Measurements from ENCODE around the gene GAB1. TPM values are rescaled to one million over a fixed set of nuclear protein-coding genes. Genes with fewer than 3 reads are reported as not detected.

GAB1 gene
- total RNA-seq, 3 donors from 2014 or later (not counting 1 experiment from before 2014, with no cell fraction given), result 11.5 to 25.4 (median 11.9) TPM

DNA sequence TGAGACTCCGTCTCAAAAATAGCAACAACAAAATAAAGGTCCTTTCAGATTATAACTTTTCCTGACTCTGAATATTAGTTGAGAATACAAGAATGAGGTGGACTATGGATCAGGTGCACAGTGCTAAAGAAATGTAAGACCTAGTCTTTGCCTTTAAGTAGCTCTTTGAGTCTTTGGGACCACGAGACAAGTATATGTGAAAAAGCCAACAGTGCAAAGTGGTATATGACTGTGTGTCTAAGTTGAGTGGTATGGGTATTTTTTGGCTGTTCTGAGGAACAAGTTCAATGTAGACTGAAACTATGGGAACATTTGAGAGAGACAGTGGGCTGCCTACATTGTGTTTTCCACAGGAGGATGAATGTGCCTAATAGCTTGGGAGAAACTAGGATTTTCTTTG lies 2.8 kb downstream of the GAB1 start:
- 77% methylated on average over 1 of the region's 2 CpGs for WGBS (ENCODE audit: insufficient coverage)

DNA sequence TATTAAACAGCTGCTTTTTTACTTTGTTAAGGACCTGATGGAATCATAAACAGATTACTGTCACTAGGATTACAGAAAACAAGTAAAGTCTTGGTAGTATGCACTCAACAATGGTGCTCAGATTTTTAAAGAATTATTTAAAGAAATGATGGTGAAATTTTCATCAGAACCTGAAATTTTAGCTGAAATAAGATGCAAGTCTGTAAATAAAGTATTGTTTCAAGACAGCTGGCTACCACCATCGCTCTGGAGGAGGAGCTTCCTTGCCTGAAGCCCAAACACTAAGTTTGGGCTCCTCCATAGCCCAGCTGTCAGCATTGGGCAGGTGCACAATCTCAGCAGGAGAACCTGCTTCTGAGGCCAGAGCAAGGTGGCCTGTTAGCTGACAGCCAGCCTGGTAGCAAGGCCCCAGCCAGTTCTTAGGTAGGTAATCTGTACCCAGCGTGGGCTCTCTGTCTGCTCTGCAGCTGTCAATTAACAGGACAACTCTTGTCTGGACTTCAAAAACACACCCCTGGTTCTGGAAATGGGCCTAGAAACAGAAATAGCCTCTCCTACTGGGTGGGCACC lies 4.6 kb downstream of the GAB1 start:
- DNase-seq (no peak), ATAC-seq (no peak)
- no peaks in the 10 kb centered on the region for H3K36me3 Mint-ChIP-seq
- WGBS (ENCODE audit: insufficient coverage), result 95% methylated on average over 2 of the region's 2 CpGs
- no peak overlapping the region for H3K27ac Mint-ChIP-seq
- H3K4me1 Mint-ChIP-seq, result peaks cover 6 to 17% of the 10 kb centered on the region in 2 donors
- TF ChIP-seq, protein P1, sequence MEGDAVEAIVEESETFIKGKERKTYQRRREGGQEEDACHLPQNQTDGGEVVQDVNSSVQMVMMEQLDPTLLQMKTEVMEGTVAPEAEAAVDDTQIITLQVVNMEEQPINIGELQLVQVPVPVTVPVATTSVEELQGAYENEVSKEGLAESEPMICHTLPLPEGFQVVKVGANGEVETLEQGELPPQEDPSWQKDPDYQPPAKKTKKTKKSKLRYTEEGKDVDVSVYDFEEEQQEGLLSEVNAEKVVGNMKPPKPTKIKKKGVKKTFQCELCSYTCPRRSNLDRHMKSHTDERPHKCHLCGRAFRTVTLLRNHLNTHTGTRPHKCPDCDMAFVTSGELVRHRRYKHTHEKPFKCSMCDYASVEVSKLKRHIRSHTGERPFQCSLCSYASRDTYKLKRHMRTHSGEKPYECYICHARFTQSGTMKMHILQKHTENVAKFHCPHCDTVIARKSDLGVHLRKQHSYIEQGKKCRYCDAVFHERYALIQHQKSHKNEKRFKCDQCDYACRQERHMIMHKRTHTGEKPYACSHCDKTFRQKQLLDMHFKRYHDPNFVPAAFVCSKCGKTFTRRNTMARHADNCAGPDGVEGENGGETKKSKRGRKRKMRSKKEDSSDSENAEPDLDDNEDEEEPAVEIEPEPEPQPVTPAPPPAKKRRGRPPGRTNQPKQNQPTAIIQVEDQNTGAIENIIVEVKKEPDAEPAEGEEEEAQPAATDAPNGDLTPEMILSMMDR (IDR thresholded peaks at IDR 0.05), result no peak
- no peaks in the 10 kb centered on the region for H3K27me3 ChIP-seq (ENCODE audit: control insufficient read depth, insufficient read depth, low read length)
- intact Hi-C loops (cut with micrococcal nuclease), result no loop called here
- no peak overlapping the region for H3K4me3 Mint-ChIP-seq
- no peaks in the 10 kb centered on the region for H3K9me3 Mint-ChIP-seq
- no peak overlapping the region for H3K27ac ChIP-seq (ENCODE audit: low read length)
- no peak overlapping the region for H3K4me3 ChIP-seq (ENCODE audit: low read length)
- peaks cover 5 to 7% of the 10 kb centered on the region in 2 donors for H3K27me3 Mint-ChIP-seq (ENCODE audit: low read depth in 2 of 2)
- H3K36me3 ChIP-seq (ENCODE audit: control insufficient read depth, insufficient read depth, low read length), result no peaks in the 10 kb centered on the region
- H3K9me3 ChIP-seq (ENCODE audit: control insufficient read depth, insufficient read depth, low read length), result no peaks in the 10 kb centered on the region
- peaks cover 8% of the 10 kb centered on the region for H3K4me1 ChIP-seq (ENCODE audit: control insufficient read depth, insufficient read depth, low read length)

More for the DNA sequence above, 2.8 kb downstream of the GAB1 start:
- intact Hi-C loops (cut with micrococcal nuclease), result loop anchor here (2.0 kb wide), 1 partner anchor 15 kb away; no protein-coding TSS in a partner anchor
- Histone ChIP-seq H3K36me3 (ENCODE audit: control insufficient read depth, insufficient read depth, low read length) (no peaks in the 10 kb centered on the region), H3K4me1 (ENCODE audit: control insufficient read depth, insufficient read depth, low read length) (peaks cover 15% of the 10 kb centered on the region), H3K9me3 (ENCODE audit: control insufficient read depth, insufficient read depth, low read length) (no peaks in the 10 kb centered on the region), H3K27me3 (ENCODE audit: control insufficient read depth, insufficient read depth, low read length) (no peaks in the 10 kb centered on the region), H3K27ac (ENCODE audit: low read length) (no peak overlapping the region), H3K4me3 (ENCODE audit: low read length) (no peak overlapping the region)
- Mint-ChIP-seq H3K9me3 (no peaks in the 10 kb centered on the region), H3K36me3 (no peaks in the 10 kb centered on the region), H3K27me3 (ENCODE audit: low read depth in 2 of 2) (peaks cover 5 to 7% of the 10 kb centered on the region in 2 donors), H3K27ac (no peak overlapping the region), H3K4me3 (no peak overlapping the region), H3K4me1 (peaks cover 11 to 22% of the 10 kb centered on the region in 2 donors)
- no peak for ATAC-seq
- TF ChIP-seq, protein P1 (IDR thresholded peaks at IDR 0.05), result no peak
- DNase-seq, result no peak

DNA sequence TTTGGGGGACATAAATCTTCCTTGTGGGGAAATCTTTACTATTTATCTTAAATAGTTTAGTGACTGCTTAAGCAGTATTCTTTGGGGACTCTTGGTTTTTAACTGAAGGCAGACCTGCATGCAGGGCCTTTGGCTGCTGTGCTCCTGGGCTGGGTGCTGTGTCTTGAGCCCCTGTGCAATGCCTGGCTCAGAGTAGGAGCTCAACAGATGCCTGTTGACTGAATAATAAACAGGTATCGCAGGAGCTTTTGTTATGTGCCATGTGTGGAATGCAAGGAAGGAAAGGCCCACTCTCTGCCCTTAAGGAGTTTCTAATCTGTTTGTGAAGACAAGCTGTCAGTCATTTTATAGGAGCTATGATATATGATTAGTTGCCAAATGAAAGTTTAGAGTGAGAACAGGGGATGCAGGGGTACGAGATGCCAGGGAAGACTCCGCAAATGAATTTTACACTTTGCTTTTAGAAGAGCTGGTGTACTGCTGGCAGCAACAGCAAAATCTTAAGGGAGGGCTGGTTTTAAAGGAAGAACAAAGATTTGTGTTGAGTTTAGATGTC lies 6.7 kb downstream of the GAB1 start:
- no peak overlapping the region for H3K4me3 ChIP-seq (ENCODE audit: low read length)

More for the DNA sequence above, 6.7 kb downstream of the GAB1 start:
- no peak overlapping the region for H3K4me3 Mint-ChIP-seq
- no peaks in the 10 kb centered on the region for H3K9me3 Mint-ChIP-seq
- TF ChIP-seq, protein P1 (IDR thresholded peaks at IDR 0.05), result no peak
- no peak for ATAC-seq
- Histone ChIP-seq H3K4me1 (ENCODE audit: control insufficient read depth, insufficient read depth, low read length) (no peaks in the 10 kb centered on the region), H3K9me3 (ENCODE audit: control insufficient read depth, insufficient read depth, low read length) (no peaks in the 10 kb centered on the region), H3K27me3 (ENCODE audit: control insufficient read depth, insufficient read depth, low read length) (no peaks in the 10 kb centered on the region), H3K36me3 (ENCODE audit: control insufficient read depth, insufficient read depth, low read length) (no peaks in the 10 kb centered on the region), H3K27ac (ENCODE audit: low read length) (no peak overlapping the region)
- H3K36me3 Mint-ChIP-seq, result no peaks in the 10 kb centered on the region
- no peak overlapping the region for H3K27ac Mint-ChIP-seq
- H3K4me1 Mint-ChIP-seq, result peaks cover 0 to 9% of the 10 kb centered on the region in 2 donors
- no peak for DNase-seq
- intact Hi-C loops (cut with micrococcal nuclease), result no loop called here
- peaks cover 4 to 5% of the 10 kb centered on the region in 2 donors for H3K27me3 Mint-ChIP-seq (ENCODE audit: low read depth in 2 of 2)
- 95% methylated on average over 3 of the region's 3 CpGs for WGBS (ENCODE audit: insufficient coverage)
